Right atrium auricular region (tissue), 2 donors: ENCODE results near the gene LUC7L3. TPM values are rescaled to one million over a fixed set of nuclear protein-coding genes. Genes with fewer than 3 reads are reported as not detected.

Source experiments
- DNase-seq: peaks from one replicate; pipeline ENCODE4 v3.0.0-alpha.2; 2019; ENCODE audit warnings: low spot score
- H3K27ac ChIP-seq, 2 donors: fragments of 200-600 bp; sonication (generic); 1 replicate in 1 of 2; 2 replicates in 1 of 2; pipeline ENCODE4 v1.5.1; 2016 to 2019
- H3K27me3 ChIP-seq, 2 donors: fragments of 200-600 bp; sonication (generic); one replicate each; pipeline versions ENCODE4 v1.5.1 to v1.6.0; 2017 to 2019
- H3K36me3 ChIP-seq: fragments of 200-600 bp; sonication (generic); one replicate; pipeline ENCODE4 v1.5.1; 2016
- H3K4me1 ChIP-seq, 2 donors: fragments of 200-600 bp; sonication (generic); one replicate each; pipeline versions ENCODE4 v1.5.1 to v1.6.0; 2017 to 2019
- H3K4me3 ChIP-seq, 2 donors: fragments of 200-600 bp; sonication (generic); 1 replicate in 1 of 2; 2 replicates in 1 of 2; pipeline ENCODE4 v1.5.1; 2017 to 2019; ENCODE audit warnings: mild to moderate bottlenecking in 1 of 2, moderate library complexity in 1 of 2
- H3K9me3 ChIP-seq, 2 donors: fragments of 200-600 bp; sonication (generic); one replicate each; pipeline ENCODE4 v1.5.1; 2019
- CTCF ChIP-seq, 2 donors: fragments of 200-600 bp; sonication (generic); IDR thresholded peaks; one replicate each; pipeline ENCODE4 v1.5.1; 2019; ENCODE audit warnings: antibody characterized with exemption in 2 of 2
- total RNA-seq, 2 donors: library from RNA; depleted of rRNA; stranded (reverse); fragments of >200 nt; gene quantifications; one replicate each; pipeline ENCODE4 v1.1.0, GENCODE V29; 2016

LUC7L3 gene
- total RNA-seq, 2 donors from 2014 or later: 19.6 to 31.3 TPM

GRCh38 chr17:50692448-50693035 lies 26.9 kb upstream of the LUC7L3 start:
- TF ChIP-seq CTCF (IDR thresholded peaks at IDR 0.05): no peak
- peaks cover 0 to 21% of the 10 kb centered on the region in 2 donors for H3K4me1 ChIP-seq
- no peak for DNase-seq
- no peaks in the 10 kb centered on the region for H3K27me3 ChIP-seq
- no peak overlapping the region for H3K4me3 ChIP-seq
- H3K27ac ChIP-seq: no peak overlapping the region
- no peaks in the 10 kb centered on the region for H3K9me3 ChIP-seq
- peaks cover 58% of the 10 kb centered on the region for H3K36me3 ChIP-seq

DNA sequence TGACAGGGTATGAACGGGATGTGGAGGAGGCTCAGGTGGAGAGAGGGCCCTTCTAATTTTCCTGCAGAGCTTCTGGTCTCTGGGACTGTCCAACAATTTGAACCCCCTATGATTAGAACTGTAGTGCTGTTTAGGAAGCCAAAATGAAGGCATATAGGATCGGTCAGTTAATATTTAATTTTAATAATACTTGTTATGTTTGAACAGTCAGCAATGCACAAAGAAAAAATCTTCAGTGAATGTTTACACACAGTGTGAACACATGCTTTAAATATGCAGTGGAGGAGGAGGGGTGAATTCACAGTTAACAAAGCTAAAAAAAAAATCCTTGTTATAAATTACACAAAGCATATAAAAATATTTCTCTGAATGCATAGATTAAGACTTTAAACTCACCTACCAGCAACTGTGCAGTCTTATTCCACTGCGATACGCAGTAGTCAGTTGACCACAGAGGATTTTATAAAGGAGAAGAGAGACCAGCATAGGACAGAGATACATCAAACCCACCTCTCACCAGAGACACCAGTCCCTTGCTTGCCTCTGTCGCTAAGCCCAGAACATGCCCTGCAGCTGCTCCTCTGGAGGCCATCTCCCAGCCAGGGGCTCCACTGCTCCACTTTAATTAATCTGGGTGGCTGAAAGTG lies 26.2 kb upstream of the LUC7L3 start:
- Histone ChIP-seq H3K27me3 (no peaks in the 10 kb centered on the region), H3K4me3 (no peak overlapping the region), H3K9me3 (no peaks in the 10 kb centered on the region), H3K4me1 (peaks cover 0 to 21% of the 10 kb centered on the region in 2 donors), H3K27ac (no peak overlapping the region), H3K36me3 (peaks cover 64% of the 10 kb centered on the region)
- DNase-seq: no peak
- TF ChIP-seq CTCF (IDR thresholded peaks at IDR 0.05): no peak

DNA sequence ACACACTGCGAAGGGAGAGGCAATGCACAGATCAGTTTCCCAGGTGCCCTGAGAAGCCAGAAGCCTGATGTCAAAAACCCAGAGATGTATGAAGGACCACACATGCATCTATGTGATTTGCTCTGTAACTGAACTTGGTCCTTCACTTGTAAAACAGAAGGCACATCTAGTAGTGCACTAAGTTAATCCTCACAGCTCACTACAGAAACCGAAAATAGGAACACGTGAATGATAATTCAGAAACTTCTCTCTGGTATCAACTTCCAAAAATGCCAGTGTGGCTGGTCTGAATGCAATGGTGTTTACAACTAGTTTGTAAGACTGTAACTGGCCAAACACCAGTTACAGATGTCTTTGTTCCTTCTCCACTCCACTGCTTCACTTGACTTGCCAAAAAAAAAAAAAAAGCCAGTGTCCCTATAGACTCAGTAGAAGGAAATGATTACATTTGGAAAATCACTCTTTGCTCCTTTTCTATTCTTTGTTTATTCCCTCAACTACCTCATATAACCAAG lies 23.0 kb upstream of the LUC7L3 start:
- no peak for DNase-seq
- H3K4me1 ChIP-seq: peaks cover 0 to 19% of the 10 kb centered on the region in 2 donors
- H3K9me3 ChIP-seq: no peaks in the 10 kb centered on the region
- no peak overlapping the region for H3K4me3 ChIP-seq
- H3K36me3 ChIP-seq: peaks cover 83% of the 10 kb centered on the region
- no peaks in the 10 kb centered on the region for H3K27me3 ChIP-seq
- TF ChIP-seq CTCF (IDR thresholded peaks at IDR 0.05): no peak
- H3K27ac ChIP-seq: no peak overlapping the region

DNA sequence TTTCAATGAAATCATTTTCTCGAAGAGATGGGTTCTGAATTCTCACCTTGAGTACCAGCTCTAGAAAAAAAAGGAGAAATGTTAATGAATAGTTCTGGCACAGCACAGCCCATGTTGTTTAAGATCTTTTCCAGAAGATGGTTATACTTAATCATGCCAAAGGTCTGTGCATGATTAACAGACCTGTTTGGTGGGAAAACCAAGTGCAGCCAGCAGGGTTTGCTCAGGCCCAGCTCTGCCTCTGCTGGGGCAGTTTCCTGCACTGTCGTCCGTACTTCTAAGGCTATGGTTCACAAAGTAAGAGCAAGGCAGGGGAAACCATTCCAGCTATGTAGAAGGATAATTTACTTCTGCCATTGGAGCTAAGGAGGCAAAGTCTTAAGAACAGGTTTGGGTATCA lies 22.3 kb upstream of the LUC7L3 start:
- Histone ChIP-seq H3K27me3 (no peaks in the 10 kb centered on the region), H3K4me3 (no peak overlapping the region), H3K9me3 (no peaks in the 10 kb centered on the region), H3K4me1 (peaks cover 0 to 13% of the 10 kb centered on the region in 2 donors), H3K27ac (no peak overlapping the region), H3K36me3 (peaks cover 79% of the 10 kb centered on the region)
- no peak for DNase-seq
- TF ChIP-seq CTCF (IDR thresholded peaks at IDR 0.05): no peak

- no peak for TF ChIP-seq CTCF (IDR thresholded peaks at IDR 0.05)
- H3K9me3 ChIP-seq: no peaks in the 10 kb centered on the region
- peaks cover 72% of the 10 kb centered on the region for H3K36me3 ChIP-seq
- no peak overlapping the region for H3K27ac ChIP-seq
- H3K4me3 ChIP-seq: no peak overlapping the region
- no peaks in the 10 kb centered on the region for H3K27me3 ChIP-seq
- no peak for DNase-seq
- H3K4me1 ChIP-seq: peaks cover 0 to 17% of the 10 kb centered on the region in 2 donors
These were observed 21.6 kb upstream of the LUC7L3 start for GRCh38 chr17:50697663-50698272.
